ENCODE results near the gene RBM27.
"Not testable (repeated sequence)": the region's sequence is repeated elsewhere in the genome, so short reads cannot be mapped to it uniquely, and the experiment has no call there.

The RBM27 gene, protein sequence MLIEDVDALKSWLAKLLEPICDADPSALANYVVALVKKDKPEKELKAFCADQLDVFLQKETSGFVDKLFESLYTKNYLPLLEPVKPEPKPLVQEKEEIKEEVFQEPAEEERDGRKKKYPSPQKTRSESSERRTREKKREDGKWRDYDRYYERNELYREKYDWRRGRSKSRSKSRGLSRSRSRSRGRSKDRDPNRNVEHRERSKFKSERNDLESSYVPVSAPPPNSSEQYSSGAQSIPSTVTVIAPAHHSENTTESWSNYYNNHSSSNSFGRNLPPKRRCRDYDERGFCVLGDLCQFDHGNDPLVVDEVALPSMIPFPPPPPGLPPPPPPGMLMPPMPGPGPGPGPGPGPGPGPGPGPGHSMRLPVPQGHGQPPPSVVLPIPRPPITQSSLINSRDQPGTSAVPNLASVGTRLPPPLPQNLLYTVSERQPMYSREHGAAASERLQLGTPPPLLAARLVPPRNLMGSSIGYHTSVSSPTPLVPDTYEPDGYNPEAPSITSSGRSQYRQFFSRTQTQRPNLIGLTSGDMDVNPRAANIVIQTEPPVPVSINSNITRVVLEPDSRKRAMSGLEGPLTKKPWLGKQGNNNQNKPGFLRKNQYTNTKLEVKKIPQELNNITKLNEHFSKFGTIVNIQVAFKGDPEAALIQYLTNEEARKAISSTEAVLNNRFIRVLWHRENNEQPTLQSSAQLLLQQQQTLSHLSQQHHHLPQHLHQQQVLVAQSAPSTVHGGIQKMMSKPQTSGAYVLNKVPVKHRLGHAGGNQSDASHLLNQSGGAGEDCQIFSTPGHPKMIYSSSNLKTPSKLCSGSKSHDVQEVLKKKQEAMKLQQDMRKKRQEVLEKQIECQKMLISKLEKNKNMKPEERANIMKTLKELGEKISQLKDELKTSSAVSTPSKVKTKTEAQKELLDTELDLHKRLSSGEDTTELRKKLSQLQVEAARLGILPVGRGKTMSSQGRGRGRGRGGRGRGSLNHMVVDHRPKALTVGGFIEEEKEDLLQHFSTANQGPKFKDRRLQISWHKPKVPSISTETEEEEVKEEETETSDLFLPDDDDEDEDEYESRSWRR

DNA sequence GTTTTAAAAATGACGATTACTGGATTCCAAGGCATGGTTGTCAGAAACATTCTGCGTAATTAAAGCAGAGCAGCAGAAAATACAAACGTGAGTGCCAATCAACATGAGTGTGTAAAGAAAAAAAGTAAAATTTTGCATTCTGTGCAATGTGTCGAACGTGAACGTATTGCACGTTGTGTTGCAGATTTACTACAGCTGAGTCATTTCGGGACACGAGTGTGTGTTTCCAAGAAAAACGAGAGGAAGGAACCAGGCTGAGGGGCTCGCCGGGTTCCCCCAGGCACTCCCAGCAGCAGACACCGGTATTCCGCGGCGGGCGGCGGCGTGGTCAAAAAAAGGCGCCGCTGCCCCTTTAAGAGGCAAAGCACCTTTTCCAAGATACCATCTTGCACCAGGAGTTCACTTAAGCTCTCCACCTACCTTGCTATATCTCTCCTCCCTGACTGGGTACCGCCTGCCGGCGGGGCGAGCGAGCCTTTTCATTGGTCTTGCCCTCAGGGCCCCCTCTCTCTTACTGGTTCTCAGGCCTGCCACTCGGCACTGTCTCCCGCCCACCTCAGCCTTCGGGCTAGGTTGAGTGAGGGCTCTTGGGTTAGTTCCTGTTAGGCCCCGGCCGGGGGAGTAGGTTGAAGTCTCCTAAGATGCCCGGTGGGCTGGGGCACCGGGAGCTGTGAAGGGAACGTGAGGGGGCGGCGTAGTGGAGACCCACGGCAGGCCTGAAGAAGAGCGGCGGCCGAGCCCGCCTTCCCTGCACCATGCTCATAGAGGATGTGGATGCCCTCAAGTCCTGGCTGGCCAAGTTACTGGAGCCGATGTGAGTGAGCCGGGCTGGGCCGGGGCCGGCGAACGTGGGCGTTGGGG lies at the start of gene RBM27:
Gene RBM27 (plus strand): TSS at position 595 of the 861 bp plus-strand sequence. CDS start 161 bp downstream, at position 756.
- H3K4me3 ChIP-seq (ENCODE audit: low read depth, low read length) = peak within 1 kb of the TSS; percentile 86

DNA sequence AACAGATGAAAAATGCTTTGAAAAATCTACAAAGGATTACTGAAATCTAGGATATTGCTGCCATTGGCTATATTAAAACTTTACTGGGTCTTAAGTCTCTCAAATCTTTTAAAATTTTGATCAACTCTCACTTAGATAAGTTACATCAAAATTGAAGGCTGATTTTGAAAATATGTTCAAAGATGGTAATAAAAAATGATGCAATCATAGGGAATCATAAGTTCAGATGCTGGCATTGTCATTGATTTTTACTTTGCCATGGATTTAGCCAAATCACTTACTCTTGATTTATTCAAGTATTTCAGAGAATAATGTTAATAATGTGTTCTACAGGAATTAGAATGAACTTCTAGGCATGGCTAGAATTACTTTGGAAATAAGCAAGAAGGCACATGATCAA lies 45.1 kb upstream of the RBM27 start:
- no peak overlapping the region for H3K4me3 ChIP-seq (ENCODE audit: low read depth, low read length)

DNA sequence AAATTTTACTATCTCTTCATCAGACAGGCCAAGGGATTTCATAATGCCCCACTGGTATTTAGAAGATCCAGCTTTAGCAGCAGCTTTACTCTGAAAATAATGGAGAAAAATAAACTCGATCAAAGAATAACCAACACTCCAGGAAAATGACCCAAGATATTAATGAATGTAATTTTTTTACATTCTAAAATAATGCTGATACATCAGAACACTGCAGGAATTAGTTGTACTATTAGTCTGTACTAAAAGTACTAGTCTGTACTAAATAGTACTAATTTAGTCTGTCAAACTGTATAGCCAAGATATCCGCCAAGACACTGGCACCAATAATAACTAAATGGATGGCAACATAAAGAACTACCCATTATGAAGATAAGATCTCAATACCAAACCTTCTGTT lies 39.0 kb upstream of the RBM27 start:
- no peak overlapping the region for H3K4me3 ChIP-seq (ENCODE audit: low read depth, low read length)

DNA sequence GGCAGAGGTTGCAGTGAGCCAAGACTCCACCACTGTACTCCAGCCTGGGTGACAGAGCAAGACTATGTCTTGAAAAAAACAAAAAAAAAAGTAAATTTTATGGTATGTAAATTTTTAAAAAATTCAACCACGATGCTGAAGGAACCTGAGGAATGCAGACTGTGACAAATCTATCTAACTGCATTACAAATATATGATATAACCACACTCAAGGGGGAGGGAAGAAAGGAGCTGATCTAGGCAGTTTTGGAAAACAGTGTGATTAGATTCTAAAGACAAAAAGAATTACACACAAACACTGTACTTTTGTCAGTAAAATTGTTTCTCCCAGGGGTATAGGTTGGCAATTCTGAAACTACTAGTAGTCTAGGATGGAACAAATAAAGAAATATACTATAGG lies 37.9 kb upstream of the RBM27 start:
- H3K4me3 ChIP-seq (ENCODE audit: low read depth, low read length) = no peak overlapping the region

DNA sequence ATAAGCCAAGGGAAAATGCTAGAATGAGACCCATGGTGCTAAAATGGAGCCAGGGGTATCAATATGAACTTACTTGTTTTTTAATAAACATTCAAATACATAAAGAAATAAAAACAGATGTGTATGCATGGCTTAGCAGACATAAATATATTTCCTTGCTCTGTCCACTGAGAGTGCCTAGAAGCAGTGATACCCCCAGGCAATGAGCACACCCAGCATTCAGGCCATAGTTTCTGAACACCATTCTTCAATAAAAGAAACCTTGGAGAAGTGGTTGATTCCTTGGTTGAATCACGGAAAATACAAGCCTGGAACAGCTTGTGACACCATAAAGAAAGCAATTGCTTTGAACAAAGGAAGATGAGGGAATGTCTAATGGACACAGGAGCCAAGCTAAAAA lies 37.5 kb upstream of the RBM27 start:
- H3K4me3 ChIP-seq (ENCODE audit: low read depth, low read length) = no peak overlapping the region

DNA sequence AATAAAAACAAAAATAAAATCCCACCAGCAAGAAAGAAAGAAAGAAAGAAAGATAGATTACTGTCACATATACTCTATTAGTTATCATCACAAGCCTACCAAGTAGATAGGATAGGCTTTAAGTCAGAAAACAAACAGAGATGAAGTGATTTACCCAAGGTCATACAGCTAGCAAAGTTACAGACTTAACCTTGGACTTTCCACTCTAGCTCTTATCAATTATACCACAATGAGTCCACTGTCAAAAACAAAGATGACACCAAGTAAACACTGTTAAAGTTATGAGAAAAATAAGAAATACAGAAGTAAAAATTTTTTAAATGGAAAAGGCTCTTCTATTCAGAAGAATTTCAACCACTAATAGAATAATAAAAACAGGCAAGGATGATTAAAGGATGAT lies 34.3 kb upstream of the RBM27 start:
- H3K4me3 ChIP-seq (ENCODE audit: low read depth, low read length) = no peak overlapping the region

DNA sequence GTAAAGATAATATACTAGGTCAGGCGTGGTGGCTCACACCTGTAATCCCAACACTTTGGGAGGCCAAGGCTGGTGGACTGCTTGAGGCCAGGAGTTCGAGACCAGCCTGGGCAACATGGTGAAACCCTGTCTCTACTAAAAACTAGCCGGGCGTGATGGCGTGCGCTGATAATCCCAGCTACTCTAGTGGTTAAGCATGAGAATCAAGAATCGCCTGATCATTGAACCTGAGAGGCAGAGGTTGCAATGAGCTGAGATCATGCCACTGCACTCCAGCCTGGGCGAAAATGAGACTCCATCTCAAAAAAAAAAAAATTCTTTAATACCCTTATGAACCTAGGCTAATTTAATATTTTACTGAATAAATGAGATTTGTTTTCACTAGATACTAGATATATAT lies 30.4 kb upstream of the RBM27 start:
- not testable (repeated sequence) for H3K4me3 ChIP-seq (ENCODE audit: low read depth, low read length)

DNA sequence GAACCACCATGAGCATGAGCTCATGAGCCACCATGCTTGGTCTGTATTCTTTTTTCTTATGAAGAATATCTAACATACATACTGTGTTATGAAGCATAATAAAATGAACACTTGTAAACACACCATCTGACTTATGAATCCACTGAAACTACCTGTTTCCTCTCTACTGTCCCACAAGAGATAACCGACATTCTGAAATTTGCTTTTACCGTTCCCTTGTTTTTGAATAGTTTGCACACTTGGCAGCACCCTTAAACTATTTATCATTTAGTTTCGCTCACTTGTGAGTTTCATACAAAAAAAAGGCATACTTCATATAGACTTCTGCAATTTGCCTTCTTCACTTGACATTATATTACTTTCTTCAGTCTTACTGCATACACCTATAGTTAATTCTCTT lies 29.8 kb upstream of the RBM27 start:
- no peak overlapping the region for H3K4me3 ChIP-seq (ENCODE audit: low read depth, low read length)

DNA sequence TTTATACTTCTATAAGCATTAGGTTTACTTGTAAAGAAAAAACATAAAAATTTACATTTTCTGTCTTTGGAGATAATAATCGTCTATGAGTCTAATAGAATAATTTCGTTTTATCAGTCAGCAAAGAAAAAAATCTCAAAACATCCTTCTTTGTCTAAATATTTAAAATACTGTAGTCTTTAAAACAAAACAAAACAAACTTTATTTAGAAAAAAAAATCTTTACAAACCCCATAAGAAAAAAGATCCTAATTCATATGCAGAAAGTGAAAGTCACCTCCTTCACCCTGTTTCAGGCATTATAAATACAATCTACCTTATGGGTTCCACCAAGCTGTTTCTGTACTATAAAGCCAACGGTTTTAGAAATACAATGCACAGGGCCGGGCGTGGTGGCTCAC lies 26.6 kb upstream of the RBM27 start:
- H3K4me3 ChIP-seq (ENCODE audit: low read depth, low read length) = no peak overlapping the region

DNA sequence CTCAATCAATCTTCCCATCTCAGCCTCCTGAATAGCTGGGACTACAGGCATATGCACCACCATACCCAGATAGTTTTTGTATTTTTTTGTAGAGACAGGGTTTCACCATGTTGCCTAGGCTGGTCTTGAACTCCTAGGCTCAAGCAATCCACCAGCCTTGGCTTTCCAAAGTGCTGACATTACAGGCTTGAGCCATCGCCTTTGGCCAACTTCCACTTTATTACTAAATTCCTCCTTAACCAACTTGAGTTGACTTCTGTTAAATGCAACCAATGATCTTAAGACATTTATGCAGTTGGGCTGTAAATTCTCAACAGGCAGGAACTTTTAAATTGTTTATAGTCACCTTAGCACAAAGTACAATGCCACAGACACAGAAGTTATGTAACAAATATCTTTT lies 23.7 kb upstream of the RBM27 start:
- no peak overlapping the region for H3K4me3 ChIP-seq (ENCODE audit: low read depth, low read length)

DNA sequence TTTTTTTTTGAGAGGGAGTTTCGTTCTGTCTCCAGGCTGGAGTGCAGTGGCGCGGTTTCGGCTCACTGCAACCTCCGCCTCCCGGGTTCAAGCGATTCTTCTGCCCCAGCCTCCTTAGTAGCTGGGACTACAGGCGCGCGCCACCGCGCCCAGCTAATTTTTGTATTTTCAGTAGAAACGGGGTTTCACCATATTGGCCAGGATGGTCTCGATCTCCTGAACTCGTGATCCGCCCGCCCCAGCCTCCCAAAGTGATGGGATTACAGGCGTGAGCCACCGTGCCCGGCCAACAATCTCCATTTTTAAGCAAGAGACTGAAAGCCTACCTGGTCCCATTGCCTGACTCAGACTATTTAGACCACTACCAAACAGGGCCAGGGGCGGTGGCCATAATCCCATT lies 20.0 kb upstream of the RBM27 start:
- H3K4me3 ChIP-seq (ENCODE audit: low read depth, low read length) = peak overlapping the region; percentile 100

DNA sequence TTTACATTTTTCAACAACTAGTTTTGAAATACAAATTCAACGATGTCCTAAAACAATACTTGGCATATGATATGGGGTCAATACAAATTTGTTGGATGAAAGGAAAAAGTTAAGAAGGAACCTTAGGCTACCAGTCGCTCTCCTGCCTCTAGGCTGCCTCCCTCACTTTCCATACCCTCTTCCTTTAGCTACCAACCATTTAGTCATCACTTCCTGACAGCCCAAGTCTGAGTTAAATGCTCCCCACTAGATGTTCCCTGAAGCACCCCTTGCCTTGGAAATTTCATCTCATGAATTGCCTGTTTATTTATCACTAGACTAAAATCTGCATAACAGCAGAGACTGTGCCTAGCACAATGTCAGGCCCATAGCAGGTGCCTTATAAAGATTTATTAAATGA lies 18.2 kb upstream of the RBM27 start:
- H3K4me3 ChIP-seq (ENCODE audit: low read depth, low read length) = no peak overlapping the region

DNA sequence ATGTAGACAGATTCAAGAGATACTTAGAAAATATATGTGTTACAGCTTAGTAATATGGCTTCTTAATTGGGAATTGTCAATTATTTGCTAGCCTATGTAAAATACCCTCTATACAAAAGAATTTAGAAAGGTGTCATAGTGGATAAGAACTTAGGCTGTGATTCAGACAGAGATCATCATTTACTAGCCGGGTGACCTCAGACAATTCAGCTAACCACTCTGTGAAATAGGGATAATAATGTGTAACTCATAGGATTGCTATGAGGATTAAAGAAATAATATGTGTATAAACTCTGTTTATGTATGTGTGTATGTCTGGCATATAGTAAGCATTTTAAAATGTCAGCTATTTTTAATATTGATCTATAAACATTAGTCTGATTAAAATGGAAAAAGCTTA lies 15.0 kb upstream of the RBM27 start:
- H3K4me3 ChIP-seq (ENCODE audit: low read depth, low read length) = no peak overlapping the region

DNA sequence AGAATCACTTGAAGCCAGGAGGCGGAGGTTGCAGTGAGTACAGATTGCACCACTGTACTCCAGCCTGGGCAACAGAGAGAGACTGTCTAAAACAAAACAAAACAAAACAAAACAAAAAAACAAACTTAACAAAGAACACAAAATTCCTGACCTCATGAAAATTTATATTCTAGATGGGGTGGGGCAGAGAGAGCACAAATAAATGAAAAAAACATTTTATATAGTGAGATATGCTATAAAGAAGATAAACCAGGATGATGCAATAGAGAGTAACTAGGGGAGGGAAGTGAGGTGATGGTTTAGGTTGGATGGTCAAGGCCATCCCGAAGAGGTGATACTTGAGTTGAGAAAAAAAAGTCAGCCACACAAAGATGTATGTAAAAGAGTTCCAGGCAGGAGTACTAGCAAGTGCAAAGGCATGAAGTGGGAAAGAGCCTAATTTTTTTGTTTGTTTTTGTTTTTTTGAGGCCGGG lies 10.8 kb upstream of the RBM27 start:
- H3K4me3 ChIP-seq (ENCODE audit: low read depth, low read length) = no peak overlapping the region

DNA sequence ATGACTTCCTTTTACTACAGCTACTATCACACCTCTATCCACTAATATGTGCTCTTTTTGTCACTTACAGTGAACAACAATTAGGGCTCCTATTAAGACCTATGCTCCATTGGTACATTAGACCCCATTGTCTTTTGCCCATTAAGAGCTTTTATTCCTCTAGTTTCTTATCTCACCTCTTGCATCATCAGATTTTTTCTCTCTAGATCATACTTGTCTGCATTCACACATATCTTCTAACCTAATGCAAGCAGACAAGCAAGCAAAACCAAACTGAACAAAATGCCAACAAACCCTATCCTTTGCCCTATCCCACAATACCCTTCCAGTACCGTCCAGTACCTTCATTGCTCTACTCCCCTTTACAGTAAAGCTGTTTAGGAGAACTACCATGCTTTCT lies 10.1 kb upstream of the RBM27 start:
- H3K4me3 ChIP-seq (ENCODE audit: low read depth, low read length) = no peak overlapping the region

DNA sequence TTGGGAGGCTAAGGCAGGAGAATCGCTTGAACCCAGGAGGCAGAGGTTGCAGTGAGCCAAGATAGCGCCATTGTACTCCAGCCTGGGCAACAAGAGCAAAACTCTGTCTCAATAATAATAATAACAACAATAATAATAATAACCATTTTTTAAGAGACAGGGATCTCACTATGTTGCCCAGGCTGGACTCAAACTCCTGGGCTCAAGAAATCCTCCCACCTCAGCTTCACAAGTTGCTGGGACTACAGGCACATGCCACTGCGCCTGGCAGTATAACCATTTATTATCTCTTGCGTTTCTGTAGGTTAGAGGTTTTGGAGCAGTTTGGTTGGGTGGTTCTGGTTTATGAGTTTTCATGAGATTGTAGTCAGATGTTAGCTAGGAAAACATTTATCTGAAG lies 8.4 kb upstream of the RBM27 start:
- not testable (repeated sequence) for H3K4me3 ChIP-seq (ENCODE audit: low read depth, low read length)

DNA sequence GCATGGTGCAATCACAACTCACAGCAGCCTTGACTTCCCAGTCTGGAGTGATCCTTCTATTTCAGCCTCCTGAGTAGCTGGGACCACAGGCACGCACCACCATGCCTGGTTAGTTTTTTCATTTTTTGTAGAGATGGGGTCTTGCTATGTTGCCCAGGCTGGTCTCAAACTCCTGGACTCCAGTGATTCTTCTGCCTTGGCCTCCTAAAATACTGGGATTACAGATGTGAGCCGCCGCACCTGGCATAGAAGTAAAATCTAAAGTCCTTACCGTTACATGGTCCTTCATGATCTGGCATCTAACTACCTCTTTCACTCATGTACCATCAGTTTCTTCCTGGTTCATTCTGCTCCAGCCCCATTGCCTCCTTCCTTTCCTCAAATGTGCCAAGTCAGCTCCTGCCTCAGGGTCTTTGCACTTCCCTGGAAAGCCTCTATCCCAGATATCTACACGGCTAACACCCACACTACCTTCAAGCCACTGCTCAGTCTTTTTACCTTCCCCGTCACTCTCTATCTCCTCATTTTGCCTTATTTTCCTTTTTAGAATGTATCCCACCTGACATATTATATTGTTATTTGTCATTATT lies 6.9 kb upstream of the RBM27 start:
- no peak overlapping the region for H3K4me3 ChIP-seq (ENCODE audit: low read depth, low read length)

DNA sequence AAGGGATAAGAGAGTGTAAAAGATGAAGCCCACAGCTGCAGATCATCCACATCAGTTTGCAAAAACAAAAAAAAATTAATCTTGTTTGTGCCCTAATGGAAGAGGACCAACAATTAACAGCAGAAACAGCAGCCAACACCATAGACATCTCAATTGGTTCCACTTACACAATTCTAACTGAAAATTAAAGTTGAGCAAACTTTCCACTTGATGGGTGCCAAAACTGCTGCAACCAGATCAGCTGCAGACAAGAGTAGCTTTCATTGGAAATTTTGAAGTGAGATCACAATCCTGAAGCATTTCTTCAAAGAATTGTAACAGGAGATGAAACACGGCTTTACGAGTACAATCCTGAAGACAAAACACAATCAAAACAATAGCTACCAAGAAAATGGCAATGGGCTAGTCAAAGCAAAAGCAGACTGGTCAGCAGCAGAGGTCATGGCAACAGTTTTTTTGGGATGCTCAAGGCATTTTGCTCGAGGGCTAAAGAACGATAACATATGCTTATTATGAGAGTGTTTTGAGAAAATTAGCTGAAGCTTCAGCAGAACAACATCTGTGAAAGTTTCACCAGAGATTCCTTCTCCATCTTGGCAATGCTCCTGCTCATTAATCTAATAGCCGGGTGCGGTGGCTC lies 4.1 kb upstream of the RBM27 start:
- H3K4me3 ChIP-seq (ENCODE audit: low read depth, low read length) = no peak overlapping the region

DNA sequence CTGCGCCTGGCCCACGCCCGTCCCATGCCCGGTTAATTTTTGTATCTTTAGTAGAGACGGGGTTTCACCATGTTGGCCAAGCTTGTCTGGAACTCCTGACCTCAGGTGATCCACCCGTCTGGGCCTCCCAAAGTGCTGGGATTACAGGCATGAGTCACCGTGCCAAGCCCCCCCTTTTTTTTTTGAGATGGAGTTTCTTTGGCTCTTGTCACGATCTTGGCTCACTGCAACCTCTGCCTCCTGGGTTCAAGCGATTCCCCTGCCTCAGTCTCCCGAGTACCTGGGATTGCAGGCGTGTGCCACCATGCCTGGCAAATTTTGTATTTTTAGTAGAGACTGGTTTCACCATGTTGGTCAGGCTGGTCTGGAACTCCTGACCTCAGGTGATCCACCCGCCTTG lies 1.6 kb upstream of the RBM27 start:
- not testable (repeated sequence) for H3K4me3 ChIP-seq (ENCODE audit: low read depth, low read length)

DNA sequence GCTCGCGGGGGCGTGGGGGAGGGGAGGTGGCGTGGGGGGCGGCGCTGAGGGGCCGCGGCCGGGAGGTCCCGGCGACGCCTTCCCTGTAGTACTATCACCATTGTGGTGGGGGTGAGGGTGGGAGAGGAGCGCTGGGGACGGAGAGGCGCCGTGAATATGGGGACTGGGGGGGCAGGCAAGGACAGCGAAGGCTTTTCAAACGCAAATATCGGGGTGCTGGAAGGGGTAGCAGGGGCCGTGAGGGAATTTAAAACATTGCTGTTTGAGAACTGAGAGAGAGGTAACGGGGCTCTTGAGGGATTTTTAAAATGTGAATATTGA lies 427 bp downstream of the RBM27 start:
- peak overlapping the region; percentile 86 for H3K4me3 ChIP-seq (ENCODE audit: low read depth, low read length)

Data from iPS-11a (cell line).